HG03439 (cell line): ENCODE results near the gene AFG3L2.
"Not testable (repeated sequence)": the region's sequence is repeated elsewhere in the genome, so short reads cannot be mapped to it uniquely, and the experiment has no call there.

Experiments used
- ATAC-seq: cut with Tn5 transposase; IDR thresholded peaks from one replicate; pipeline ENCODE4 v1.9.1; 2021; ENCODE audit warnings: mild to moderate bottlenecking, moderate library complexity; ENCODE audit not compliant: unreplicated experiment

The AFG3L2 gene

GRCh38 chr18:12376754-12377555, at the start of gene AFG3L2:
AFG3L2 (minus strand) TSS chr18:12377227; CDS start chr18:12377082, 145 bp downstream.
- ATAC-seq = peak; percentile 87

GRCh38 chr18:12424252-12424651, 47.2 kb upstream of the AFG3L2 start:
- no peak for ATAC-seq

- no peak for ATAC-seq
These were observed 46.8 kb upstream of the AFG3L2 start for GRCh38 chr18:12423820-12424219.

GRCh38 chr18:12423393-12423792, 46.4 kb upstream of the AFG3L2 start:
- no peak for ATAC-seq

- no peak for ATAC-seq
These were observed 45.9 kb upstream of the AFG3L2 start for GRCh38 chr18:12422936-12423335.

- no peak for ATAC-seq
These were observed 44.7 kb upstream of the AFG3L2 start for GRCh38 chr18:12421732-12422131.

GRCh38 chr18:12420821-12421421, 43.9 kb upstream of the AFG3L2 start:
- no peak for ATAC-seq

- no peak for ATAC-seq
These were observed 40.7 kb upstream of the AFG3L2 start for GRCh38 chr18:12417687-12418086.

- ATAC-seq = no peak
These were observed 39.2 kb upstream of the AFG3L2 start for GRCh38 chr18:12416098-12416729.

- no peak for ATAC-seq
These were observed 34.4 kb upstream of the AFG3L2 start for GRCh38 chr18:12411456-12411855.

- ATAC-seq = not testable (repeated sequence)
These were observed 33.7 kb upstream of the AFG3L2 start for GRCh38 chr18:12410747-12411146.

- no peak for ATAC-seq
These were observed 33.1 kb upstream of the AFG3L2 start for GRCh38 chr18:12410081-12410481.

GRCh38 chr18:12409469-12409868, 32.4 kb upstream of the AFG3L2 start:
- no peak for ATAC-seq

- ATAC-seq = no peak
These were observed 31.3 kb upstream of the AFG3L2 start for GRCh38 chr18:12408247-12408869.

- ATAC-seq = no peak
These were observed 29.5 kb upstream of the AFG3L2 start for GRCh38 chr18:12406371-12407111.

GRCh38 chr18:12405066-12405465, 28.0 kb upstream of the AFG3L2 start:
- ATAC-seq = no peak

- no peak for ATAC-seq
These were observed 26.8 kb upstream of the AFG3L2 start for GRCh38 chr18:12403601-12404506.

- no peak for ATAC-seq
These were observed 24.9 kb upstream of the AFG3L2 start for GRCh38 chr18:12401881-12402280.

GRCh38 chr18:12399231-12399630, 22.2 kb upstream of the AFG3L2 start:
- ATAC-seq = no peak

GRCh38 chr18:12398625-12399024, 21.6 kb upstream of the AFG3L2 start:
- ATAC-seq = no peak
